Glomerular endothelial cell (primary cell): ENCODE data around the gene PRAC1. TPM values are rescaled to one million over a fixed set of nuclear protein-coding genes. Genes with fewer than 3 reads are reported as not detected.
A peak's percentile ranks its signal among the peaks of the same experiment; 100 is the strongest.
"Not testable (repeated sequence)": the region's sequence is repeated elsewhere in the genome, so short reads cannot be mapped to it uniquely, and the experiment has no call there.

ENCODE experiments used
- DNase-seq: peaks from one replicate; pipeline ENCODE4 v3.0.0-alpha.2; 2011; ENCODE audit warnings: low read depth, low spot score; ENCODE audit errors: extremely low read depth
- total RNA-seq: library from RNA; depleted of rRNA; stranded (reverse); fragments of >200 nt; gene quantifications from 2 replicates; pipeline ENCODE4 v1.2.3, GENCODE V29; 2015

The PRAC1 gene
- total RNA-seq, 1 donor from 2014 or later: not detected

- no peak for DNase-seq
Observed at GRCh38 chr17:48727415-48728175, 5.3 kb upstream of the PRAC1 start.

- DNase-seq: no peak
Observed at GRCh38 chr17:48726916-48727286, 4.6 kb upstream of the PRAC1 start.

GRCh38 chr17:48726114-48726915 lies 4.0 kb upstream of the PRAC1 start:
- DNase-seq: no peak

DNA sequence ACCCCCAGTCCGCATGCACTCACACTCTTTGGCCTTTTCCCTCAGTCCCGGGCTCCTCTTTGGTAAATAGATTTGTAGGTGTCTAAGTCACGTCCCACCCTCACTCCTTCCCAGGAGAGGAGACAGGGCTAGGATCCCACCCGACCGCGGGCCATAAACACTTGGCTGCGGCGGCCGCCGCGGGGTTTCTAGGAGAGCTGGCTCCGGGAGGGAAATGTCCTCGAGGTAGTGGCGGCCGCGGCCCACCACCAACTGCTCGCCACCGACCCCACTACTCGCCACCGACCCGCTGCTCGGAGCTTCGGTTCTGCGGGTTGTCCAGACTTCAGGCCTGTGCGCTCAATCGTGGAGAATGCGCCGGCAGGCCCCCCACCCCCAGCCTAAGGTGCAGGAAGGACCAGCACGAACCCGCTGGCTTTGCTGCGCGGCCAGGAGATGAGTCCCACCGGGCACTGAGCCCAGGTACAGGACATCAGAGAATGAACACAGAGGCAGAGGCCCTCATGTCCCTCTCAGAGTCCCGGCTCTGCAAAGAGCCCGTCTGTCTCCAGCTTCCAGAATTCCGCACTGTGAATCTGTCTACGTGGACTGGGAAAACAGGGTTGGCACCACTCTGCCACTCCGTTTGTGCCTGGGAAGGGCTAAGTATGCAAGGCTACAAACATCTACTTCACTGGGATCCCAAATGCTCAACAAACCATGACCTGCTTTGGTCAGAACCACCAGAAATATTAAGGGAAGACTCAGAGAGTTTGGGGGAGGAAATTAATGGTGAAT lies 3.2 kb upstream of the PRAC1 start:
- DNase-seq: no peak

DNA sequence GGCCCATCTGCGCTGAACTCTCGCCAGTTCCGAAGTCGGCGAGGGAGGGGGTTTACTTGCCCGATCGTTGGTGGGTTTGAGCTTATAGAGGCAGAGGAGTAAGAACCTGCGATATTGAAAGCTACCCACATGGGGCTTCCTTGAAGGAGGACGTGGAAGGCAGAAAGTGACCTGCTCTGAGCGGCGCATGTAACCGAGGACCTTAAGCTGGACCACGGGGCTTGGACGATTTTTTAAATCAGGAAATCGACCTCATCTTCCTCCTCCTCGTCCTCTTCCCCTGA lies 2.6 kb upstream of the PRAC1 start:
- no peak for DNase-seq

DNA sequence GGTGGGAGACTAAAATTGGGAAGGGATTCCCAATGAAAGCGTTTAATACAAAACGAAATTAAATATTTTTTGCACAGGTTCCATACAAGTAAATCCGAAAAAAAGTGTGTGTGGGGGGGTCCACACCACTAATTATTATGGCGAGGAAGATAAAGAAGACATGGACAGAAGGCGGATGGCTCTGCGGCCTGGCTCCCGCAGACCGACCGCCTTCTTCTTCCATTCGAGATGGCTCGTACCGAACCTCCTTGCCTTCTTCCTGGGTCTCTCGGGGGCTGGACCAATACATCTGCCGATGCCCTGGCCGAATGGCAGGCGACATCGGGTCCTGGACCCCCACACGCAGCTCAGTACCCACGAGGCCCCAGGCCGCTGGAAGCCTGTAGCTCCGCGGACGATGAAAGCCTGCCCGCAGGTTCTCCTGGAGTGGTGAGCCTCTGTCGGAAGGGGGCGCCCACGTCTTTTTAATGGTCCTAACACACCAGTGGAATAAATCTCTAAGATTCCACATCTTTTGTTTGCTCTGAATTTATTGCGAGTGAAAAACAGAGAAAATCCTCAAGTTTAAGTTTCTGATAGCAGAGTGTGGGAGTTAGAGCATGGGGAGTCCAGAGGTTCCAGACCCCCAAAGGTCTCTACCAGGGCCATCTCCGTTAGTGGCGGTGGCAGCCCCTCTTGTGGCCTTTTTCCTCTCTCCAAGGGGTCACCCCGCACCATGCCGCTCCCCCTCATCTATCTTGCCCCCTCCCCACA lies 2.1 kb upstream of the PRAC1 start:
- peak; percentile 36 for DNase-seq

GRCh38 chr17:48723423-48724250 lies 1.3 kb upstream of the PRAC1 start:
- DNase-seq: no peak

DNA sequence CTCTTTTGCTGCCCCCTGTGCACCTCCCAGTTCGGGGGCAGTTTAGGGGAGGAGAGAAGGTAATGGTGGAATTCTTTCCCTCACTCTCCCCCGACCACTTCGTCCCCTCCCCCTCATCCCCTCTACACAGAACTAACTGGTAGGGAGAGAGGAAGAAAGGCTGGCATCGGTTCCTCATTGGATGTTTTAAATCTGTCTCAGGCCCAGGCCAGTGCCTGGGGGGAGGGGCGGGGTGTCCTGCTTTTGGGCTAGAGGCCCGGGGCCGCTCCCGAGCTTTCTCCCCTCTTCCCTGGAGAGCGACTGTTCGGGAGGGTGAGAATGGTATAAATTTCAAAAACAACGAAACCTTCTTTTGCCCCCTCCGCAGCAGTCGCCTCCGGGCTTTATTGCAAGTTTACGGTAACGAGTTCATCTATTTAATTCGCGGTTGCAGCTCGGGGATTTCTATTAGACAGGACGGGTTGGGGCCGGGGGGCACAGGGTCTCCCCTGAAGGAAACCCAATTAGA lies 651 bp upstream of the PRAC1 start, which contains the start of gene PRAC2:
TSS of gene PRAC2 (plus strand) at position 271 of the 508 bp plus-strand sequence. CDS start 1,226 bp downstream, outside the sequence.
- no peak for DNase-seq

DNA sequence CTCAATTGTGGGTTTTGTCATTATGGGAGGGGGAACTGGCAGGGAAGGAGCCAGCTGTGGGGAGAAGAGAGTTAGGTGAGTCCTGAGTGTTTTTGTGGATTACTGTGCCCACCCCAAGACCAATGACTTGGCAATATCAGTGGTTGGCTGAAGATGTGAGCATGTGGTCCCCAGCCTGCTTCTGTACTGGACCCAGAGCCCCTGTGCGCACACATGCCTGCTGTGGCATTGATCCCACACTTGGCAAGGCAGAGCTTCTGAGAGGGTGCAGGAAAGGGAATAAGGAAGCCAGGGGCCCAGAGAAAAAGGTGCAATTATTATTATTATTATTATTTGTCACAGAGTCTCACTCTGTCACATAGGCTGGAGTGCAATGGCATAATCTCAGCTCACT lies 1.3 kb downstream of the PRAC1 start:
- no peak for DNase-seq

DNA sequence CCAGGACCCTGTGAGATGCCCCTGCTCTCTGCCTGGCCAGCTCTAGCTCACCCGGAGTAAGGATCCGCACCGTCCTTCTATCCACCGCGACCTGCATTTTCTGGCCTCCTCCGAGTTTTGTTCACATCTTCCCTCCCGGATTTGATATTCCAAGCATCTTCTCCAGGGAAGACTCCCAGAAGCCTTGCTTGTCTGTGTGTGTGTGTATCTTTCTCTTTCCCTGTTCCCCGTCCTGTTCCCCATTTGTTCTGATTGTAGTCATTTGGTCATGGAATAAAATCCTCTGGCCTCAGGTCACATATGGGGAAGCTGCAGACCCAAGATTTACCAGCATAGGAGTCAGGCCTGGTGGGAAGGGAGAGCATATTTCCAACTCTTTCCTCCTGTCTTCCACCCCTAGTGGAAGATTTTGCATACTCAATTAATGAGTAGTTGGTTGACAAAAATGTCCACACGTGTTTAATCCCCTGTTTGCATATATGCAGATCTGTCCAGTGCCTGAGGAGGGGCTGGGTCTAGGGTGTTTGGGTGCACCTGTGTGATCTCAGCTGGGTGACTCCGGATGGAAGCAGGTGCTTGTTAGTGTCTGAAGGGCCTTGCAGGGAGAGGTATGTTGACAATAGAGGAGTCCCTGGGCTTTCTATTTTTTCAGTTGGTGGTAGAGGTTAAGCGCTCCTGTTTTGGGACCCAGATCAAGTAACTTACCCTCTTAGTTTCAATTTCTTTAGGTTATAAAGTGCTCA lies 1.9 kb downstream of the PRAC1 start:
- no peak for DNase-seq

- DNase-seq: no peak
Observed at GRCh38 chr17:48719642-48720265, 2.6 kb downstream of the PRAC1 start.

DNA sequence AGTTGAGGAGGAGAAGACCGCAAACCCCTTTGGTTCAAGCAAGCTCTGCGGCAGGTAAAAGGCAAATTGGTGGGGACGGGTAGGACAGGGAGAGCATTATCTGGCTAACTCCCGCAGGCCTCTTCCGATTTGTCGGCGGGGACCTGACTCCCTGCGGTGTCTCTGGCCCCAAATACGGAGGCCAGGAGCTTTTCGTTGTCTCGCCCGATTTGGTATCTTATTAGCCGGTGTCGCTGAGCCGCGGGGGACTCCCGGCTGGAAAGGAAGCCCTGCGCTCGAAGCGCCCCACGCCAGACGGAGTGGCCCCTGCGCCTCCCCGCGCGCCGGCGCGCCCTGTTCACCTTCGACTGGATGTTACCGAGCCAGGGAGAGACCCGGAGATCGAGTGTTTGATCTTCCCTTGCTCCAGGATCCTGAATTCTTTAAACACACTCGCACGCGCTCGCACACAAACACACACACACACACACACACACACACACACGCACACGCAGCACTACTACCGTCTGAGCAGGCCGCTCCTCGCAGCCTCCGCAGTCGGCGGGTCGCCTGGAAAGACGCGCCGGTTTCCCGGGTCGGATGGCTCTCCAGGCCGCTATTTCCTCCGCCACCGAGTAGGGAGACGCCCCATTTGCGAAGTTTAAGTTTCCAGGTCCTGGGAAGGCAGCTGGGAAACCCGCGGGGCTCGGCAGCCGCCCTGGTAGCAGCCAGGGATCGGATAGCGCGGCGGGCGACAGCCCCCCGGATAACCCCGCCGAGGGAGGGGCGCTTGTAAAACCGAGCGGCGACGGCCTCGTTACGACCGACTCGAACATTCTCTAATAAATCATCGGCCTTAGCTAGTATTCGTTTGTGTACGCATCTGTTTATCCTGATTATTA lies 3.3 kb downstream of the PRAC1 start:
- DNase-seq: no peak

- DNase-seq: no peak
Observed at GRCh38 chr17:48718227-48718760, 4.0 kb downstream of the PRAC1 start.

DNA sequence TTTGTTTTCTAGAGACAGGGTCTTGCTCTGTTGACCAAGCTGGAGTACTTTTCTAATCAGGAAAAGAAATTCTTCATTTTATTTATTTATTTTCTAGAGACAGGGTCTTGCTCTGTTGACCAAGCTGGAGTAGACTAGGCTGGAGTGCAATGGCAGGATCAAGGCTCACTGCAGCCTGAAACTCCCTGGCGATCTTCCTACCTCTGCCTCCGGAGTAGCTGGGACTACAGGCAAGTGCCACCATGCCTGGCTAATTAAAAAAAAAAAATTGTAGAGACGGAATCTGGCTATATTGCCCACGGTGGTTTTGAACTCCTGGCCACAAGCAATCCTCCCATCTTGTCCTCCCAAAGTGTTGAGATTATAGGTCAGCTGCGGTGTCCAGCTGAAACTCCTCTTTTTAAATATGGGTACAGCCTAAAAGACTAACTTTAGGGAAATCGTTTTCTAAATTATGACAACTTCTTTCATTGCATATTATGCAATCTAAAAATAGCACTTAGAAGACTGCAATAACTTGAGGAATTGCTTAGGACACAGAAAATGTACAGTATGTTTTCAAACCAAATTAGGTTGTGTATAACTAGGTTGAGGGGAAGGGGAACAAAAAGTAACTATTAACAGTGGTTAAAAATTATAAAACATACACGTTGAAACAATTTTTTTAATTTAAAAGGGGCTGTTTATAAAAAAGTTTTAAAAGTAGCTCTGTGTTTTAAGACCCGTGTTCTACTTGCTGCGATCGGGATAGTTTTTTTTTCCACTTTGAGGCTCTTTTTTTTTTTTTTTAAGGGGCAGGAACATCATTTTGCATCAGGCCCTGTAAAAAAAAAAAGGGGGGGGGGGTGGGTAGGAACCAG lies 4.7 kb downstream of the PRAC1 start:
- no peak for DNase-seq

GRCh38 chr17:48716549-48716948 lies 5.8 kb downstream of the PRAC1 start:
- not testable (repeated sequence) for DNase-seq
